Keratinocyte (primary cell): ENCODE results near the gene L1CAM.

ENCODE experiments used
- CTCF ChIP-seq, 3 experiments: IDR thresholded peaks in 1 of 3; conservative IDR thresholded peaks in 1 of 3; optimal IDR thresholded peaks in 1 of 3; 2 replicates in 2 of 3; 3 replicates in 1 of 3; pipeline versions ENCODE3 to v1.5.1; 2011; ENCODE audit warnings: low read length in 3 of 3, mild to moderate bottlenecking in 3 of 3, moderate library complexity in 2 of 3, control low read depth in 1 of 3, inconsistent platforms in 1 of 3; ENCODE audit not compliant: insufficient read depth in 2 of 3; ENCODE audit errors: extremely low read depth in 1 of 3
- EZH2 ChIP-seq: IDR thresholded peaks from one replicate; pipeline ENCODE4 v1.6.1; 2012; ENCODE audit warnings: inconsistent platforms, mild to moderate bottlenecking, low read length, moderate library complexity

GRCh38 chrX:153836921-153837320 is 49.1 kb downstream of the L1CAM start:
- TF ChIP-seq CTCF (optimal IDR thresholded peaks at IDR 0.05 in 1 of 3, IDR thresholded peaks at IDR 0.05 in 1 of 3, conservative IDR thresholded peaks at IDR 0.05 in 1 of 3; ENCODE audit: extremely low read depth in 1 of 3, insufficient read depth in 2 of 3, low read length in 3 of 3) (no peak), EZH2 (no peak)
